SKM-1 treated with dmso at 0.1 percent for 144 hours (cell line): ENCODE data around the gene EYS.

Experiments
- DNase-seq: peaks from one replicate; lab custom pipeline; 2025; ENCODE audit not compliant: unreplicated experiment; lab: John Stamatoyannopoulos, UW

Gene EYS

GRCh38 chr6:64872633-64873032 is 834.4 kb downstream of the EYS start:
- DNase-seq, result no peak

GRCh38 chr6:64861039-64861651 is 845.9 kb downstream of the EYS start:
- no peak for DNase-seq

DNA sequence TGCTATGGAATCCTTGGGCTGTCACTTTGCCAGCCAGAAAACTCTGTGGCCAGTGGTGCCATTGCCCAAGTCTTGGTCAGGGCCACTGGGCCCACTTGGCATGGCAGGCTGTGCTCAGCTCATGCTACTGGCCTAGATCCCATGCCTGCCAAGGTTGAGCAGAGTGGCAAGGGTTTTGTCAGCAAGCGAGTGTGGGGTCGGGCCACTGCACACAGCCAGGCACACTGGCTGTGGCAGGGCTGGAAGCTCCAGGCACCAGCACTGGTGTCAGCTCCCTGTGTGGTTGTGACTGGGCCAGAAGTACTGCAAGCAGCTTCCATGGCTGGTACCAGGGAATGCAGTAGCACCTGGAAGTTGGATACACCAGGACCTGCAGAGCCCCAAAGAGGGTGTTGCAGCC is 846.8 kb downstream of the EYS start:
- DNase-seq, result no peak

DNA sequence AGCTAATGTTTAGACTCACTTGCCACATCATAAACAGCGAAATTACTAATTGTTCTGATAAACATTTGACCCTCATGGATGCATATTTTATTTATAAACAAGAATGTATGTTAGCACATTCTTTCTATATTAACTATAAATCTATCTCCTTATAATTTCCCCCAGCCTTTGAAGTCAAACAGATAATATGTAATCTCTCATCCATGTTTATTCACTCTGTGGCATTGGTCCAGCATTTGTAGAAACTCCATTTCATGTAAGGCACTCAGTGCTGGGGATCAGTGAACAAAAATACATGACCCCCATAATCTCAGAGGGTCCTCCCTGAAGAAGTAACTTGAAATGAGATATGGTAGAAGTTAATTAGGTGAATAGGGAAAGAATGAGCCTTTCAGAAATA is 856.9 kb downstream of the EYS start:
- no peak for DNase-seq

DNA sequence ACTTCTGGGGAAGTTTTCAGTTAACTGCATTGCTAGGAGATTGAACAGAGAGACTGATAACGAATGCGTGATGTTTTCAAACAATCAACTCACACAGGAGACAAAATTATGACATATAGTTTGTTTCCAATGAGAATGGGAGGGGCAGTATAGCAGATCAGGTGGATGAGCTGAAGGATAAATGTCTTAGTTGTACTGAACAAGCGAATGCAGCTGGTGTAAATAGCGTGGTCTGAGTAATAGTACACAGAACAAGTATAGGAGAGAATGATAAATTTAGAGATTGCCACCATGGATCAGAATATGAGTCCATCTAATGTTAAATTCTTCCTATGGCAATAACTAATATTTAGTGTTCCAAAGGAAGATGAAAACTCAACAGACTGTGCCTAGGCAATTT is 858.6 kb downstream of the EYS start:
- no peak for DNase-seq

DNA sequence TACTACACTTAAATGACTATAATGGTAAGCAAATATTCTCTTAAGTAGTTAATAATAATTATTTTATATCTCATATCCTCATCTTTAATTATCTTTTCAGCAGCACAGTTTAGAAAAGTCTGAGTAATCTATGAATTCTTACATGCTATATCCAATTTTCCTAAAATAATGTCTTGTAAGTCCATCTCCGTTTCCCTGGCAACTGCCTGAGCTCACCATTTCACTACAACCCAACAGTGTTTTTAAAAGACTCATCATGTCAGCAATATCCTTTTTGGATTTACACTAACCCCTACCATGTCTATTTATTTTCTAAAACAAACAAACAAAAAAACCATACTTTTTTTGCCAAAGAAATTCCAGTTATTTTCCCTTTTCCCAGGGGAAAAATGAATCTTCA is 859.6 kb downstream of the EYS start:
- DNase-seq, result no peak

- DNase-seq, result no peak
These were observed 868.3 kb downstream of the EYS start for GRCh38 chr6:64838726-64839125.

DNA sequence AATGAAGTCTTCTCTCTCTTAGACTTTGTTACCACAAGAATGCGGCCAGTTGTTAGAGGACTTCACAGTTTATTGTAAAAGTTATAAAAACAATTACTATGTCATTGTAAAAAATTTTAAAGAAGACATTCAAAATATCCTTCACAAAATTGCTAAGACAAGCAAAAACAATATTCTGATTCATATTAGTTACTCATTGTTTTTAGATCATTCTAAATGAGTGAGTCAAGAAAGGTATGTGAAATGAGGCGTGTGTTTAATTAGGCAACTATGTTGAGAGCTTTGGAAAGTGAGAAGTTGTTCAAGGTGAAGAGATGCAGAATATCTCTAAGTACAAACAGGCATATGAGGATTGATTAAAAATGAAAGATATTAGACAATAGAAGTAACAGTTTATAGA is 875.3 kb downstream of the EYS start:
- DNase-seq, result no peak

- DNase-seq, result no peak
These were observed 889.5 kb downstream of the EYS start for GRCh38 chr6:64817525-64817924.

DNA sequence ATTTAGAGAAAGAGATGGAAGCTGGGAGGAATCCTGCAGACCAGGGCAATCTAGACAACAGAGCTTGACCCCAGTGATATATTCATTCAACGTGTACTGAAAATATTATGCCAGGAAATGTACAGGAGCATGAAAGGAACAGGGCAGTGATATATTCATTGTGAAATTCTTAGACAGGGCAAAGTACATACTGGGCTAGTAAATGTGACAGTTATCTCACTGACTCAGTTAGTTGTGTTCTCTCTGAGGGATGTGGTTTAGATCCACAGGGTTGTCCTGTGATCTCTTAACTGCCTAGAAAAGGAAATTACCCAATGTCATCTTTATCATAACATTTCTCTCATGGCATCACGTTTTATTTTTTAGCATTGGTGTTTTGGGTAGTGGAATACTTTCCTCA is 891.3 kb downstream of the EYS start:
- DNase-seq, result no peak

DNA sequence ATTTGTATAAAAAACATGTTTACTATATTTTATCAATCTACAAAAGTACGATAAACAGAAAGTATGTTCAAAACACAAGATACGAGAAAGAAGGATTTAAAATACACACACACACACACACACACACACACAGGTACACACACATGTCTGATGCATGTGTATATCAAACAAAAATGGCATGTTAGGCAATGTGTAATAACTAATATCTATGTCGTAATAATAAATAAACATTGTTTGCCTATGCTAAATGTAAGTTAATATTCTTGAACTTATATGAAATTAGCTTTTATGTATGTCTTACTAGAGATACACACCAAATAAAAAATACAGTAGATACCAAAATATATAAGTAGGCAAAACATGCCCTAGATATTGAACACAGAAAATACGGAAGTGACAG is 894.9 kb downstream of the EYS start:
- DNase-seq, result no peak

GRCh38 chr6:64811119-64811518 is 895.9 kb downstream of the EYS start:
- no peak for DNase-seq

DNA sequence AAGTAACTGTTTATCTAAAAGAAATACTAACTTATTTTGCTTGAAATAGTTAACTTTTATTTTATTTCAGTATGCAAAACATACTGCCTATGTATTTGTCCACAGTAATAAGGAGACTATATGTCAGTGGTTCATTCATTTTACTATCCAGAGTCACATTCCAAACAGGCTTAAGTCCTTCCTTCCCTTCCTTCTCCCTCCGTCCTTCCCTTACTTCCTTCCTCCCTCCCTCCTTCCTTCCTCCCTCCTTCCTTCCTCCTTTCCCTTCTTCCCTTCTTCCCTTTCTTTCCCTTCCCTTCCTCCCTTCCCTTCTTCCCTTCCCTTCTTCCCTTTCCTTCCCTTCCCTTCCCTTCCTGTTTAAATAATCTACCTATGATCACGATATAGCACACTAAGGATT is 899.2 kb downstream of the EYS start:
- no peak for DNase-seq

DNA sequence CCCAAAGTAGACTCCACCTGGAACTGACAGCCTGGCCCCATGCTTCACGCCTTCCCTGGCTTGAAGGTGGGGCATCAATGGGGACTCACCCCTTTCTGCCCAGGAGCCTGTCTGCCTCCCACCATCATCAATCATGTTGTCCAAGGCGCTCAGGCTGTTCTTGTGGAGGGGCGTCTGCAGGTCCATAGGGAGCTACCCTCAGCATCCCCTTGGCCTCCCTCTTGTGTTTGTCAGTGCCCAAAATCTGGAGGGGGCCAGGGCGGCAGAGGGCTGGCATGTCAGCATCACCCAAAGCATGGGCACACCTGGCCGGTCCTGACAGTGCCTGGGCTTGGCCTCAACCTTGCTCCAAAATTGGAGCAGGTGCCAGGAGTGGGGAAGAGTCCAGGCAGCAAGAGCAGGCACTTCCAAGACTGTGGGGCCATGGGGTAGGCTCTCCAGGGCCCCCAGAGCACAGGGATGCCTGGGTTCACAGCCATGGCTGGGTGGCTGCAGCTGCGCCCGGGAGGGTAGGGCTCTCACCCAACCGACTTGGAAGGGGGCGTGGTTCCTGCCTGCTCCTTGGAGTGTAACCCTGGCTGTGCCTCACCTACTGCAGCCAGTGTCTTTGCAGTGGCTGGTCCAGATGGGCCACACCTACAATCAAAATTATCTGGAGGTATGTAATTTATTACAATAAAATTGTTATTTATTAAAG is 903.4 kb downstream of the EYS start:
- DNase-seq, result no peak

GRCh38 chr6:64792534-64792933 is 914.5 kb downstream of the EYS start:
- no peak for DNase-seq

- DNase-seq, result no peak
These were observed 917.5 kb downstream of the EYS start for GRCh38 chr6:64789476-64789875.

DNA sequence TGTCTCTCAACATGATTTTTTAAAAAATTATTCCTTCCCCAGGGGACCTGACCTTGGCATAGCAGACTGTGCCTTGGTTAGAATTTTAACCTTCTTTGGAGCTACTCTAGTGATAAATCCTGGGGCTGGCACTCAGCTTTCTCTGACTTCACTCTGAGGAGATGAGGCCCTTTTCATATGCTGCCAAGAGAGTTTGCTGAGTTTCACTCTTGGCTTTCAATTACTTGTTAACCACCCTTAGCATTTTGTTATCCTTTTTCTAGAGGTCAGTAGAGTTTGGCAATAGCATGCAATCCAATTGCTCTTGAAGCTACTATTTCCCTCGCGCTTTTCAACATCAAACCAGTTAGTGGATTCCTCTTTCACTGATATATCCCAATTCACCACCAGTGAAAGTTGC is 920.3 kb downstream of the EYS start:
- DNase-seq, result no peak

DNA sequence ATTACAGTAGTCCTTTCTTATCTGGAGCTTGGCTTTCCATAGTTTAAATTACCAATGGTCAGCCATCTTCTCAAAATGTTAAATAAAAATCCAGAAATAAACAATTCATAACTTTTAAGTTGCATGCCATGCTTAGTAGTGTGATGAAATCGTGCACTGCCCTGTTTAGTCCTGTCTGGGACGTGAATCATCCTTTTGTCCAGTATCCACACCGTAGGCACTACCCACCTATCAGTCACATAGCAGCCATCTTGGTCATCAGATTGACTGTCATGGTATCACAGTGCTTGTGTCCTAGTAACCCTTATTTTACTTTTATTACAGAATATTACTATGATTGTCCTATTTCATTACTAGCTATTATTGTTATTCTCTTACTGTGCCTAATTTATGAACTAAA is 924.1 kb downstream of the EYS start:
- no peak for DNase-seq

GRCh38 chr6:64777941-64778785 is 928.9 kb downstream of the EYS start:
- no peak for DNase-seq

- DNase-seq, result no peak
These were observed 930.7 kb downstream of the EYS start for GRCh38 chr6:64776359-64776758.

DNA sequence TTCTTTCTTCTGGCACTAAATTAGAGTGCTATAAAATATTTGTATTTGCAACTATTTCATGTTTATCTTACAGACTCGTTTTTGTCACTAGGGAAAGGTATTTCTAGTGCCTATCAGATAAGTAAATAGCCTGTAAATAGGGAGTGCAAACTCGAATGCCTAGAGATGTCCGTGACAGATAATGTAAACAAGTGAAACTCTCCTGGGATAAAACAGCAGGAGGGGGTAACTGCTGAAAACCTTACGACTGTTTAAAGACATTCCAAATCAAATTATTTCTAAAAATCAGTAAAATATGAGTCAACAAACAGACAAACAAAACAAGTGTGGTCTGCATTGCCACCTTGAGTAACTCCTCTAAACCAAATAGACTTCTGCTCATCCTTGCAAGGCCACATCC is 932.1 kb downstream of the EYS start:
- DNase-seq, result no peak

GRCh38 chr6:64750910-64751309 is 956.1 kb downstream of the EYS start:
- no peak for DNase-seq
